IMR-90 (cell line): ENCODE measurements around the gene KCNMA1. TPM values are rescaled to one million over a fixed set of nuclear protein-coding genes. Genes with fewer than 3 reads are reported as not detected.

Source experiments
- ATAC-seq: fragments of 200-7000 bp; cut with Tn5 transposase; 2 replicates; pipeline ENCODE4 v1.9.1; 2020; ENCODE audit warnings: low read depth, mild to moderate bottlenecking, moderate library complexity
- BruUV-seq: library from RNA; stranded (reverse); fragments of 400-500 nt; replicated peaks from 2 replicates; lab custom pipeline; 2021; lab: Mats Ljungman, UMichigan
- CTCF ChIA-PET: fragments of 300-600 bp; formaldehyde crosslinking; extraction: SDS; loops from one replicate; lab custom pipeline; 2021; ENCODE audit warnings: antibody characterized with exemption; lab: Yijun Ruan, JAX
- POLR2A ChIA-PET: fragments of 300-600 bp; sonication (Branson Sonifier 250); formaldehyde crosslinking; loops from one replicate; lab custom pipeline; 2022; ENCODE audit warnings: antibody characterized with exemption; ENCODE audit not compliant: unreplicated experiment; lab: Charles Lee
- DNase-seq: peaks from one replicate; pipeline ENCODE4 v3.0.0; 2013
- H2AFZ ChIP-seq: replicated peaks from 2 replicates; pipeline ENCODE3; 2013; ENCODE audit warnings: low read length, mild to moderate bottlenecking; ENCODE audit not compliant: poor library complexity
- H2AK5ac ChIP-seq: 2 replicates; pipeline ENCODE4 v1.6.1; 2013; ENCODE audit warnings: low read depth, low read length, inconsistent platforms
- H2AK9ac ChIP-seq: replicated peaks from 2 replicates; pipeline ENCODE3; 2013; ENCODE audit warnings: mild to moderate bottlenecking, low read depth, low read length, moderate library complexity; ENCODE audit not compliant: poor library complexity
- H2BK120ac ChIP-seq: 2 replicates; pipeline ENCODE4 v1.6.1; 2013; ENCODE audit warnings: low read depth, low read length, inconsistent platforms
- H2BK15ac ChIP-seq: 3 replicates; pipeline ENCODE4 v1.6.1; 2013; ENCODE audit warnings: low read depth, low read length, inconsistent platforms
- H2BK20ac ChIP-seq: 2 replicates; pipeline ENCODE4 v1.6.1; 2013; ENCODE audit warnings: low read depth, mild to moderate bottlenecking, inconsistent platforms, low read length, moderate library complexity
- H2BK5ac ChIP-seq: 2 replicates; pipeline ENCODE4 v1.6.1; 2013; ENCODE audit warnings: mild to moderate bottlenecking, low read depth, low read length, inconsistent platforms; ENCODE audit not compliant: poor library complexity, severe bottlenecking
- H3K14ac ChIP-seq: replicated peaks from 2 replicates; pipeline ENCODE4 v1.6.1; 2013; ENCODE audit warnings: low read depth, low read length, inconsistent platforms
- H3K18ac ChIP-seq: 2 replicates; pipeline ENCODE4 v1.6.1; 2013; ENCODE audit warnings: low read depth, low read length, control low read depth
- H3K23ac ChIP-seq: 2 replicates; pipeline ENCODE4 v1.6.1; 2013; ENCODE audit warnings: low read depth, low read length, inconsistent platforms
- H3K27ac ChIP-seq: 2 replicates; pipeline ENCODE4 v1.5.1; 2013; ENCODE audit warnings: mild to moderate bottlenecking, control low read depth, low read length; ENCODE audit not compliant: insufficient read depth
- H3K27me3 ChIP-seq: 2 replicates; pipeline ENCODE4 v1.6.1; 2013; ENCODE audit warnings: low read length; ENCODE audit not compliant: control insufficient read depth, insufficient read depth
- H3K36me3 ChIP-seq: 2 replicates; pipeline ENCODE4 v1.6.1; 2013; ENCODE audit warnings: low read length, mixed read lengths; ENCODE audit not compliant: control insufficient read depth, insufficient read depth
- H3K4ac ChIP-seq: 2 replicates; pipeline ENCODE4 v1.6.1; 2013; ENCODE audit warnings: low read depth, low read length, inconsistent platforms
- H3K4me1 ChIP-seq: 2 replicates; pipeline ENCODE4 v1.6.1; 2013; ENCODE audit warnings: low read length, mixed read lengths; ENCODE audit not compliant: control insufficient read depth, insufficient read depth
- H3K4me2 ChIP-seq: 2 replicates; pipeline ENCODE4 v1.6.1; 2013; ENCODE audit warnings: low read depth, mild to moderate bottlenecking, control low read depth, low read length, moderate library complexity
- H3K4me3 ChIP-seq: 2 replicates; pipeline ENCODE4 v1.5.1; 2013; ENCODE audit warnings: low read depth, mild to moderate bottlenecking, control low read depth, low read length, moderate library complexity; ENCODE audit not compliant: insufficient read depth
- H3K56ac ChIP-seq: 2 replicates; pipeline ENCODE4 v1.6.1; 2013; ENCODE audit warnings: low read length, inconsistent platforms; ENCODE audit not compliant: insufficient read depth; ENCODE audit errors: extremely low read depth
- H3K79me1 ChIP-seq, 2 experiments: 2 replicates each; pipeline ENCODE4 v1.6.1; 2013; ENCODE audit warnings: low read length in 2 of 2, inconsistent platforms in 1 of 2, low read depth in 1 of 2
- H3K9ac ChIP-seq: 2 replicates; pipeline ENCODE4 v1.6.1; 2013; ENCODE audit warnings: low read depth, low read length, control low read depth
- H3K9me1 ChIP-seq: 2 replicates; pipeline ENCODE4 v1.6.1; 2013; ENCODE audit warnings: low read length, inconsistent platforms; ENCODE audit not compliant: insufficient read depth
- H3K9me3 ChIP-seq: 2 replicates; pipeline ENCODE4 v1.6.1; 2013; ENCODE audit warnings: low read length; ENCODE audit not compliant: control insufficient read depth, insufficient read depth
- H4K20me1 ChIP-seq: 2 replicates; pipeline ENCODE4 v1.6.1; 2013; ENCODE audit warnings: low read length, inconsistent platforms; ENCODE audit not compliant: insufficient read depth
- H4K5ac ChIP-seq: 2 replicates; pipeline ENCODE4 v1.6.1; 2013; ENCODE audit warnings: mild to moderate bottlenecking, low read depth, low read length, control low read depth
- H4K8ac ChIP-seq, 2 experiments: 2 replicates each; pipeline ENCODE4 v1.6.1; 2013; ENCODE audit warnings: low read depth in 2 of 2, low read length in 2 of 2, control low read depth in 1 of 2, inconsistent platforms in 1 of 2
- H4K91ac ChIP-seq: 2 replicates; pipeline ENCODE4 v1.6.1; 2013; ENCODE audit warnings: low read depth, low read length, inconsistent platforms; ENCODE audit not compliant: insufficient read depth
- BHLHE40 ChIP-seq: fragments of 150-350 bp; IDR thresholded peaks from 2 replicates; pipeline ENCODE4 v1.6.1; 2016; ENCODE audit warnings: mild to moderate bottlenecking, low read depth, low read length
- FOS ChIP-seq: fragments of 150-350 bp; IDR thresholded peaks from 2 replicates; pipeline ENCODE4 v1.6.1; 2016; ENCODE audit warnings: low read depth, low read length
- MAFK ChIP-seq: IDR thresholded peaks from 2 replicates; pipeline ENCODE4 v1.6.1; 2012; ENCODE audit warnings: low read depth, low read length, improper control_type of control experiment
- WGBS, 2 experiments: methylation state at CpG; one replicate each; pipeline versions ENCODE4 v1.1.5 to v1.1.7; 2013; ENCODE audit warnings: missing lambda C conversion rate in 2 of 2; ENCODE audit not compliant: insufficient read length in 1 of 2; ENCODE audit errors: extremely low coverage in 2 of 2; 5-methylcytosine and 5-hydroxymethylcytosine counted together
- dilution Hi-C: fragments of 300-500 bp; cut with HindIII; formaldehyde crosslinking; loops from one replicate; pipeline ENCODE4 v1.14.3; 2018; ENCODE audit warnings: low sequenced_read_pairs; ENCODE audit not compliant: unreplicated experiment
- in situ Hi-C: fragments of 300-500 bp; cut with MboI; formaldehyde crosslinking; loops from 3 replicates; pipeline ENCODE4 v1.14.3; 2019; ENCODE audit warnings: low sequenced_read_pairs, inconsistent platforms, mixed read lengths
- intact Hi-C: fragments of 100-400 bp; cut with micrococcal nuclease; formaldehyde crosslinking; loops from 2 replicates; pipeline ENCODE4 v1.10.0; 2022
- polyA plus RNA-seq, 3 experiments: library from polyadenylated mRNA; depleted of rRNA; stranded (reverse); fragments of >200 nt; gene quantifications; 2 replicates each; pipeline ENCODE4 v1.2.3, GENCODE V29; 2012; ENCODE audit warnings: low replicate concordance in 1 of 3
- total RNA-seq: library from RNA; depleted of rRNA; stranded (reverse); fragments of >200 nt; gene quantifications from 2 replicates; pipeline ENCODE4 v1.2.3, GENCODE V29; 2012

The KCNMA1 gene
- total and polyA plus RNA-seq, 2 of the 4 experiments (the other 2 are of a cell fraction) = 25.6 to 29.6 TPM

GRCh38 chr10:76878514-76878913, 759.1 kb downstream of the KCNMA1 start:
- Histone ChIP-seq H3K27me3 (peaks cover 9% of the 10 kb centered on the region), H2BK15ac (no peak overlapping the region), H4K20me1 (no peaks in the 10 kb centered on the region), H2AFZ (no peak overlapping the region), H3K36me3 (no peaks in the 10 kb centered on the region), H2BK20ac (no peak overlapping the region), H3K9ac (no peak overlapping the region), H3K23ac (no peak overlapping the region), H3K14ac (no peak overlapping the region), H3K56ac (no peak overlapping the region), H4K8ac (no peak overlapping the region), H3K4me2 (no peak overlapping the region), H3K18ac (no peak overlapping the region), H4K5ac (no peak overlapping the region), H2BK5ac (no peak overlapping the region), H3K4me3 (no peak overlapping the region), H3K9me1 (no peaks in the 10 kb centered on the region), H2BK120ac (no peak overlapping the region), H3K27ac (no peak overlapping the region), H3K79me1 (no peaks in the 10 kb centered on the region), H4K91ac (no peak overlapping the region), H2AK5ac (no peak overlapping the region), H2AK9ac (no peak overlapping the region), H3K4ac (no peak overlapping the region), H3K4me1 (no peaks in the 10 kb centered on the region), H3K9me3 (no peaks in the 10 kb centered on the region)
- intact Hi-C loops (no loop called here), in situ Hi-C loops (no loop called here), dilution Hi-C loops (no loop called here)
- TF ChIP-seq BHLHE40 = no peak
- no peak for TF ChIP-seq FOS
- TF ChIP-seq MAFK = peak; percentile 91
- ATAC-seq = no peak
- BruUV-seq = no TSS peak
- WGBS, 2 experiments = no CpG with 5 or more reads among the region's 3 CpGs
- ChIA-PET CTCF (interaction anchor here (0.6 kb wide), 1 partner anchor 568 kb away, joined by 6 read pairs; no protein-coding TSS in a partner anchor), POLR2A (no interaction called here)
- no peak for DNase-seq
